ENCODE data around the gene PRCD. TPM values are rescaled to one million over a fixed set of nuclear protein-coding genes. Genes with fewer than 3 reads are reported as not detected.

Gene PRCD
- total RNA-seq, 1 donor = 4.2 TPM

DNA sequence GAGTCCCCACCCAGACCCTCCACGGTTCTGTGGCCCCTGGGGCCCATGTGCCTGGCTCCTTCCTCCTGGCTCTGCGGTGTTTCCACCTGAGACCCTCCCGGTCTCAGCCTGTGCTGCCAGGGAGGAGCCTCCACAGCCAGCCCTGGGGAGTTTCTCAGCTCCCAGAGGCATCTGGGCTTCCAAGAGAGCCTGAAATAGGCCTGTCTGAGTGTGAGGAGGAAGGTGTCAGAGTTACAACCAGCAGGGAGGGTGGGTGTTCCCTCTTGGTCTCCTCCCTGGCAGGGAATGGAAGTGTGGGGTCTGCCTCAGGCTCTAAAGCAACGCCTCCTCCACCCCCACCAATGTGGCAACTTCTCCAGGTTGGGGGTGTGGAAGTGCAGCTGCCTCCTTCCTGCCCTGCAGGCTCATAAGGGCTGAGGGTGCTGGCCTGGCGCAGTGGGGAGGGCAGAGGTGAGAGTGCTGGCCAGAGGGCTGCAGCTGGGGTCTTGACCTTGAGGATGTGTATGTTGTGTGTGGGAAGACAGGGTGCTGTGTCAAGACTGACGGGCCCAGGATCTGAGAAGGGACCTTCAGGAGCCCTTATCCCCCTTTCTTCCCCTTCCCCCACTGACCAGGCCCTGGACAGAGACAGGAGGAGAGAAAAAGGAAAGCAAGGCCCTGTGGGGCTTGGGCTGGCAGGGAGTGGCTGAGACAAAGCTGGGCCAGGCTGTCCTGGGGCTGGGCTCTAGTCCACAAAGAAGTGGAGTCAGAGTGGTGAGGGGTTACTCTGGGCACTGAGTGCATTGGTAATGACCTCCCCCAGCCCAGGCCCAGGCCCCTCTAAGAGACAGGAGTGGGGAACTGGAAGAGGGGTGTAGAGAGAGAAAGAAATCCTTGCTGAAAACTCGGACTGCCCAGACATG, 4.8 kb upstream of the PRCD start:
- no peak overlapping the region for H3K4me3 ChIP-seq (ENCODE audit: low read depth, low read length)
- no peak for DNase-seq (ENCODE audit: low read depth)
- TF ChIP-seq, protein P1, sequence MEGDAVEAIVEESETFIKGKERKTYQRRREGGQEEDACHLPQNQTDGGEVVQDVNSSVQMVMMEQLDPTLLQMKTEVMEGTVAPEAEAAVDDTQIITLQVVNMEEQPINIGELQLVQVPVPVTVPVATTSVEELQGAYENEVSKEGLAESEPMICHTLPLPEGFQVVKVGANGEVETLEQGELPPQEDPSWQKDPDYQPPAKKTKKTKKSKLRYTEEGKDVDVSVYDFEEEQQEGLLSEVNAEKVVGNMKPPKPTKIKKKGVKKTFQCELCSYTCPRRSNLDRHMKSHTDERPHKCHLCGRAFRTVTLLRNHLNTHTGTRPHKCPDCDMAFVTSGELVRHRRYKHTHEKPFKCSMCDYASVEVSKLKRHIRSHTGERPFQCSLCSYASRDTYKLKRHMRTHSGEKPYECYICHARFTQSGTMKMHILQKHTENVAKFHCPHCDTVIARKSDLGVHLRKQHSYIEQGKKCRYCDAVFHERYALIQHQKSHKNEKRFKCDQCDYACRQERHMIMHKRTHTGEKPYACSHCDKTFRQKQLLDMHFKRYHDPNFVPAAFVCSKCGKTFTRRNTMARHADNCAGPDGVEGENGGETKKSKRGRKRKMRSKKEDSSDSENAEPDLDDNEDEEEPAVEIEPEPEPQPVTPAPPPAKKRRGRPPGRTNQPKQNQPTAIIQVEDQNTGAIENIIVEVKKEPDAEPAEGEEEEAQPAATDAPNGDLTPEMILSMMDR (IDR thresholded peaks at IDR 0.05; ENCODE audit: insufficient read depth, low read length) = no peak

DNA sequence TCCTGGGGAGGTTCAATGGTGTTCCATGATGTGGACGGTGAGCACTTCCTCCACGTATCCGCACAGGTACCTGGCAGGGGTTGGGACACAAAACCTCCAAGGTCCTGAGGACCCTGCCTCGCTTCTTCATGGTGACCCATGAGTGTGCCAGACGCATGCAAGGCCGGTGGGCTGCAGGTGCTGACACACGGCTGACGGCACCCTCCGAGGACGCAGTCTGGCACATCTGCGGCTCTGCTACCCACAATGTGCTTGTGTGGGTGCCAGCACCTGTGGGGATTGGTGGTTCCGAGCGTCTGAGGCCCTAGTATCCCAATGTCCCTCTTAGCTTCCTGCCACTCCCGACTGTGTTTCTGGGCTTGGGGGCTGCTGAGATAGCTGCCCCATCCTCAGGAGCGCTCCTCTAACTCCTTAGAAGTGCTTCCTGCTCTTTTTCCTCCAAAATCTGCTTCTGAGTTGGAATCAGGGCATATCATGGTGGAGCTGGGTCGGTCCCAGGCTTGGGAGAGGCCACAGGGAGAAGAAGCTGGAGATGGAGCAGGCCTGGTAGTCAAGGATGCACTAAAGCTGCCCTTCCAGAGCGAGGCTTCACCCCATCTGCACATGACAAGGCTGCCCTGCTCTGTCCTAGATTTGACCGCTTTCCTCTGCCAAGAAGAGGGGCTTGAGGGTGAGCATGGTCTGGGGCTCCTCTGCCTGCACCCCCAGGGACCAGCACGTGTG, 3.9 kb upstream of the PRCD start:
- DNase-seq (ENCODE audit: low read depth) = no peak
- TF ChIP-seq, protein P1 (IDR thresholded peaks at IDR 0.05; ENCODE audit: insufficient read depth, low read length) = no peak
- H3K4me3 ChIP-seq (ENCODE audit: low read depth, low read length) = no peak overlapping the region

DNA sequence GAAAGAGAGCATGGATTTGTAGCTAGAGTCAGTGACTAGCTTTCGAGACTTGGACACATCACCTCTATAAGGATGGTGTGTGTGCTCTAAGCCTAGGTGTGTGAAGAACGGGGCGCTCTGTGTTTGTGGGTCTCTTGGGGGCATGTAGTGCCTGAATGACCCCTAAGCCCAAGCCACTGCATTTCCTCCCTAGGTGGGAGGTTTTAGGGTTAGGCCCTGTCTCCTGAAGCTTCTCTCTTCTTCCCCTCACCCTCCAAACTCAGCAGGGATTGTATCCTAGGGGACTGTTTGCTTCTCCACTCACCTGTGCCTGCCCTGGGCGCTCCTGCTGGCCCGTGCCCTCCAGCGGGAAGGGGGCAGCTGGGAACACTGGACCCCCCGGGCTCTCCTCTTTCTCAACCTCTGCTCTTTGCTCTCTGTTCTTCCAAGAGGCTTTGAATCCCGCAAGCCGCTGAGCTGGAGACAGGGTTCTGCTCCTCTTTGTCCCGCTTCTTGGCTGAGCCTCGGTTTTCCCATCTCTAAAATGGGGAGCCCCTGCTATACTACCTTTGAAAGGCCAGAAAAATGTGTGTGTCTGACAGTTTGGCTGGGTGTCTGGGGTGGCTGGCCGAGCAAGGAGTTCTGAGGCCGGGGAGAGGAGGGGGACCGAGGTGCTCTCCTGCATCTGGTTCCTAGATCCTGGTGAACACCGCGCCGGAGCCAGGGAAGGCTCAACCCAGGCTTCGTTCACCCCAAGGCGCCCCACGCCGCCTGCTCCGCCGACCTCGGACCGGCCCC, 3.1 kb upstream of the PRCD start:
- TF ChIP-seq, protein P1 (IDR thresholded peaks at IDR 0.05; ENCODE audit: insufficient read depth, low read length) = no peak
- peak overlapping the region; percentile 60 for H3K4me3 ChIP-seq (ENCODE audit: low read depth, low read length)
- no peak for DNase-seq (ENCODE audit: low read depth)

DNA sequence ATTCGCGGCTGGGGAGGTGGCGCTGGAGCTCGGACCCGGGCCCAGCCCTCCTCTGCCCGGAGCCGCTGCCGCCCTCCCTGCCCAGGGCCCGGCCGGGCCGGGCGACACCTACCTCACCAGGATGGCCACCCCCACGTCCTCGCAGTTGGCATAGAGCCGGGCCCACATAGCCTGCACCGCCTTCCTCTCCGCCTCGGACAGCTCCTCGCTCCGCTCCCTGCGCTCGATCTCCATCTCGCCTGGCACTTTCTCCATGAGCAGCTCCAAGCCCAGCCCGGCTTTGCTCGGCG, 2.6 kb upstream of the PRCD start:
- DNase-seq (ENCODE audit: low read depth) = peak; percentile 34
- H3K4me3 ChIP-seq (ENCODE audit: low read depth, low read length) = peak overlapping the region; percentile 60
- TF ChIP-seq, protein P1 (IDR thresholded peaks at IDR 0.05; ENCODE audit: insufficient read depth, low read length) = no peak

DNA sequence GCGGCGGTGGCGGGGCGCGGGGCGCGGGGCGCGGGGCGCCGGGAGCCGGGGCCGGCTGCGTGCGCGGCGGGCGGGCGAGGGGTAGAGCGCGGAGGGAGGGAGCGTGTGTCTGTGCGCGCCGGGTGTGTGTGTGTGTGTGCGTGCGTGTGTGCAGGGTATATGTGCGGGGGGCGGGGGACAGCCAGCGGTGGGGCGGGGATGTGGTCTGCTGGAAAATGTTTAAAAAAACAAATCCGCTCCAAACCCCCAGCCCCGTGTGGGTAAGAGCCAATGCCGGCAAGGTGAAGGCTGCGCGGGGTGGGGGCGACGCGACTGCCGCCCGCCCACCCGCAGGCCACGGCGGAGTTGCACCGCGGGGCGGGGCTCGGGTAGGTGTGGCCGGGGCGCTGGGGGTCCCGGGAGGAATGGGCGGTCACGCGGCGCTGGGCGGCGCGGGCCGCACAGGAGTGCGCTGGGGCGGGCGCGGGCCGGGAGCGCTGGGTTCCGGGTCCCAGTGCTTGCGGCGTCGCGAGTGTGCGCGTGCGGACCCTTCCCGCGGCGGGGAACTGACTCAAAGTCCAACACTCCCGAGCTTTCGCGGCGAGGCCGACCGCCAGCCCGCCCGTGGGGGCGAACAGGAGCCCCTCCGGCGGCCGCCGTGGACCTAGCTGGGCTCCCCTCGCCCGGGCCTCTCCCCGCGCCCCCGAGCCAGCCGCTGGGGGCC, 2.1 kb upstream of the PRCD start, which contains the start of gene CYGB:
TSS of gene CYGB (minus strand) at position 132 of the 703 bp plus-strand sequence. CDS start 167 bp downstream, outside the sequence.
- DNase-seq (ENCODE audit: low read depth) = peak; percentile 27
- TF ChIP-seq, protein P1 (IDR thresholded peaks at IDR 0.05; ENCODE audit: insufficient read depth, low read length) = no peak
- H3K4me3 ChIP-seq (ENCODE audit: low read depth, low read length) = peak within 1 kb of the TSS; percentile 60

Data from fibroblast of the aortic adventitia (primary cell).